HG03066 (cell line): Measurements from ENCODE around the gene PPP3R1.

Experiments
- ATAC-seq: cut with Tn5 transposase; IDR thresholded peaks from one replicate; pipeline ENCODE4 v1.9.1; 2021; ENCODE audit warnings: low read depth; ENCODE audit not compliant: unreplicated experiment

Gene PPP3R1

DNA sequence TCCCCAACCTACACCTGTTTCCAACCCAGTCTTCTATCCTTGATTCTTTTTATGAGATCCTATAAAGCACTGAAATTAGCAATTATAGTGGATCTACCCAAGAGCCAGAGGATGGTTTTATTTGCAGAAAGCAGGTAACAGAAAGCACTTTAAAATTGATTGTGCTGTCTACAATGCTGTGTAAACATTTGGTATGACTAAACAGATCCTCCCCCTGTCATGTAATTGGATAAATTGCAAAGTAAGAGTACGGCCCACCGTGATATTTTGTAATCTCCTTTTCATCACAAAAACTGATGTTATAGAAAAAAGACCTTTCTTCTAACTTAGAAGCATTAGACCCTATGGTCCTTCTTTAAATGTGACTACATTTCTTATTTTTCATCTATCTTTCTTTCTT lies 11.3 kb upstream of the PPP3R1 start:
- ATAC-seq, result no peak

DNA sequence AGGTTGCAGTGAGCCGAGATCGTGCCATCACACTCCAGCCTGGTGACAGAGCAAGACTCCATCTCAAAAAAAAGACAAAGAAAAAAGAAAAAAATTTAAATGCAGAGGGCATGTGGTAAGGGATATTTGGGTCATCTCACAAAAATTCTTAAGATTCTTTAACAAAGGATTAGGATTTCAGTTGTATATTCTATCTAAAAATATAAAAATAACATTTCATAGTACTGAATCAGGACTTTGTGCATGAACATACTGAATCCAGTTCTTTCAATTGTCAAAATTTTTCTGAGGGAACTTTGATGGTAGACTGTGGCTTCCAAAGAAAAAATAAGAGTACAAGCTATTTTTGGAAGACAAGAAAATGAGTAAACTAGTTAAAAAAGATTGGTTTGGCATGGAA lies 6.5 kb upstream of the PPP3R1 start:
- no peak for ATAC-seq

DNA sequence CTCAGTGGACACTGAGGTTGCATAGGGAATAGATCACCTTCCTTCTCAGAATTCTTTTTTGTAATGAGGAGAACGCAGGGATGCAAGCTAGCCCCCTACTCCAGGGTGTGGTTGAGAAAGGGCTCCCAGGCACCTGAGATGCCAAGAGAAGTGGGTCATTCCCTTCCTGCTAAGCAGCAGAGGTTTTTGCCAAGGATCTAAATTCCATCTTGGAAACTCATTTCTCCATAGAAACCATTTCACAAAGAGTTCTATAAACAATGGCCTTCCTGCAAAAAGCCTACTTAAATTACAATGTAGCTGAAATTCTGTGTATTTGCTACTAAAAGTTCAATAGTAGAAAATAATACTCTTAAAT lies 3.7 kb upstream of the PPP3R1 start:
- ATAC-seq, result no peak

DNA sequence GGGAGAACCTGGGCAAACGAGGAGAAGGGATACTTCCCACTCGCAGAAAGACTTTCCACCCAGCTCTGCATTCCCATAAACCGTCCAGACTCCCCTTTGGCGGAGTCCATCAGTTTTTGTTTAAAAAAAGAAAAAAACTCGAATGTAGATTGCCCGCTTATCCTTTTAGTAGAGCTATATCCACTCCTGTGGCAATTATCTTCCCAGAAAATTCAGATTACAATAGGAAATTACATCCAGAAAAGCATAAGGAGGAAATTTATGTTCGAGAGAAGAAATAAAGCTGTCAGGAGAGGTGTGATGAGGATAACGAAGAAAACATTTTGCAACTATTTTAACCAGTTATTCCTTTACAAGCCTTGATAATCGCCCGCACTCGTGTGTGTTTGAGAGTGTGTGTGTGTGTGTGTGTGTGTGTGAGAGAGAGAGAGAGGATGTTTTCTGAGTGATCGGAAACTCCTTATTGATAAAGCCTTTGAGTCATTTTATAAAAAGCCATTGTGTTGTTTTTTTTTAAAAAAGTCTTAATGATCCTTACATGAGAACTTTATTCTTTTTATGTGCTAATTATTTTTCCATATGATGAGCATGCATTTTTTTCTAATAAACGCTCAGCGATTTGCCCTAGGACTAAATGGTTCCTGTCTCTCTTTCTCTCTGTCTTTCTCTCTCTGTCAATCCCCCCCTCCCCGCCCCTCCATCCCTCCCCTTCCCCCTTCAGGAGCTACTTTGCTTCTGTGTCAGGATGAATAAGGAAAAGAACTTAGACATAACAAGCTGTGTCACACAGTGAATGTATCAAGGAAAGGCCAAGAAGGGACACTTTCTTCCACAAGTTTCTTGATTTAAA lies 1.1 kb upstream of the PPP3R1 start:
- no peak for ATAC-seq

DNA sequence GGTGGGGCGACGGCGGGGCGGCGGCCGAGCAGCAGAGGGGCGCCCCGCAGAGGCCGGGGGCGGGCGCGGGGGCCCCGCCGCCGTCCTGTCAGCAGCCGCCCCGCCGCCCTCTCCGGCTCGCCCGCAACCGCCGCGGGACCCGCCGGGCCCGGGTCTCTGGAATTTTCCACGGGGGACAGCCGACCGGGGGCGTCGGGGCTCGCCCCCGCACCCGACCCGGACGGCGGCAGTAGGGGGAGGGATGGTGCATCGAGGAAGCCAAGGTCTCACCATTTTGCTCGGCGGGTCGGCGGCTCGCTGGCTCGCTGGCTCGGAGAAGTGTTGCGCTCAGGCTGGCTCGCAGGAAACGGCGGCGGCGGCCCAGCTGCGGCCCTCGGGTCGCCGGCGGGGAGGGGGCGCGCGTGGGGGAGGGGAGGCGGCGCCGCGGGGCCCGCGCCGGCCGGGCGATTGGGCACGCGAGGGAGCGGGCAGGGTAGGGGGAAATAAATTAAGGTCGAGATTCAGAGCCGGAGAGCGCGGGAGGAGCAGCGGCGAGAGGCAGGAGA lies 405 bp downstream of the PPP3R1 start:
- peak; percentile 7 for ATAC-seq

DNA sequence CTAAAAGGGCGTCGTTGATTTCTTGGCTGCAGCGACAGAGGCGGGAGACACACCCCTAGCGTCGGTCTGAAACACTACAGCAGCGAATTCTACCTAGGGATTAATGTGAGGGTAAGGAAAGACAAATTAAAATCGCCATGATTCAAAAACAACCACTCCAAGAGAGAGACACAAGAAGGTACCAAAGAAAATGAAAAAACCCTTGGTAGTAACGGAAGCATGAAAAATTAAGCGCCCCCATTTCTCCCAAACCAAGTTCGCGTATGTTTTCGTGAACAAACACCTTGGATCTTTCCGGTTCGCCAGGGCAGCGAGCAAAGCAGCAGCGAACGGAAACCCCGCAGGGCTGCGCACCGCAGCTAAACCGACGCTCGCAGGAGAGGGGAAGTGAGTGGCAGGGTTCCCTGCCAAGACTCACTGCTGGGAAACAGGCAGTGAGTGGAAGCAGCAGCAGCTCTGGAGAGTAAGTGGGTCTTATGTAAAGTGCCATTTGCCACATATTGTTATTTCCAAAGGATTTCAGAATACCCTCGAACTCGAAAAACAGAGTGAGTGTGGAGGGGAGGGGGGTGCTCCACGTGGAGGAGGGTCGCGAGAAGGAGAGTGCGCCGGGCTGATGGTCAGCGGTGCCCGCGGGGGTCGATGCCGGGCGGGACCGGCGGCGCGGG lies 1.0 kb downstream of the PPP3R1 start:
- ATAC-seq, result peak; percentile 48

DNA sequence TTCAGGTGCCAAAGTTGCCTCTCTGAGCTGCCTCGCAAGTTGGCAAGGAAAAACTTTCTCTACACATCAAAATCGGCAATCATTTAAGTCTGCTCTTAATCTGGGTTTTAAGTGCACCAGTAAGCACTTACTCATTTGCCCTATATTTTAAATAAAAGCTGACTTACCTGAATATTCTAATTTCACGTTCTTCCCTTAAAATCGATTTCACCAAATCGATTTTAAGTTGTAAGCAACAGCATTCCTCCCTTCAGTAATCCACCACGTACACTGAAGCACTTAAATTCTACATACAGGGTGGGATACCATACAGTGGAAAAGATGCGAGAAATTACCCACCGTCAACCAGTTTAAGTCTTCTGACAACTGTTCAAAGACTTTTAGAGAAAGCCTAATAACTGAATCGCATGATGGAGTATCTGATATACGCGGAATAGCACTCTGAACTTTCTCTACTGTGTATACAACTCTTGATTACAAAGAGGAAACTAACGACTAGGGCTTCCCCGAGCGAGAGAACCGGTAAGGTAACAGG lies 1.6 kb downstream of the PPP3R1 start:
- no peak for ATAC-seq

DNA sequence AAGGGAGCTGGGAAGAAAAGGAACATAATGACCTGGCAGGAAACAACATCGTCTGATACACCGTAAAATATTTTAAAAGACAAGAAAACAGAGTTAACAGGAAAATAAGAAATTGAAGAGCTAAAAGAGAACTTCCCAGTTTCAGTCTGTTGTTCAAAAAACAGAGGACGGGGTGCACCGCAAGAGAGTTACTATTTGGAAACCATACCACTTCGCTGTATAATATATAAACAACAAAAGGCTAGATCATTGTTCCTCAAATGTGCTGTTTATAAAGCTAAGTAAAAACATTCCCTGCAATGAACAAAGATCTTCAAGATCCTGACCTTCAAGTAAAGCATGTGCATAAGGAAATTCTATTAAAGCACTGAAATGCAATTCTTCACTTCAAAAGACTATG lies 2.1 kb downstream of the PPP3R1 start:
- no peak for ATAC-seq

DNA sequence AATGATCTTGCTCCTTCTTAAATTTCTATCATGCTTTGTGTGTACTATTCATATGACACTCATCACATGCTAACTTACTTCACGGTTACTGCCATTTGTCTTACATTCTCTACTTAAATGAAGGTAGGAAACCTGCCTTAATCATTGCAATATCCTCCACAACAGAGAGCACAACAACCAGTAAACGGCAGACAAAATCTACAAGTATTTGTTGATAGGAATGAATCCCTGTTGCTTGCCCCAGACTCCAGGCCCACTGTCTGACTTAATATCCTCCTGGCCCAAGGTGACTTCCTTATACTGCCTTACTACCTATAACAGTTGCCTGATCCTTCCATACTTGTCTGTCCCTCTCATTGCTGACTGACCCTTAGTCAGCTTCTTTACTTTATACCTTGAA lies 3.5 kb downstream of the PPP3R1 start:
- no peak for ATAC-seq

DNA sequence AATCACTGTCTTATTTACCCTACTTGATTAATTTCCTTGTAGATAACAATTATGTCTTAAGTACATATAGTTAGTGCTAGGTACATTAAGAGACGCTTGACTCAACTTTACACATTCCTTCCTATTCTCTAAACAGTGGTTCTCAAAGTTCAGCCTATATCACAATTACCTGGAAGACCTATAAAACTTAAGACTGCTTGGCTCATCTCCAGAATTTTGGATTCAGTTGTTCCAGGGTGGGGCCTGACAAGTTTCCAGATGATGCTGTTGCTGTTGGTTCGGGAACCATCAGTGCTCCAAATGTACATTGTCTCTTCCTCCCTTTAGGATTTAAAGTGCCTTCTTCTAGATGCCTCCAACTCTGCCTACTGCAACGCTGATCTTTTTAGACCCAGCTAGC lies 4.0 kb downstream of the PPP3R1 start:
- ATAC-seq, result no peak

DNA sequence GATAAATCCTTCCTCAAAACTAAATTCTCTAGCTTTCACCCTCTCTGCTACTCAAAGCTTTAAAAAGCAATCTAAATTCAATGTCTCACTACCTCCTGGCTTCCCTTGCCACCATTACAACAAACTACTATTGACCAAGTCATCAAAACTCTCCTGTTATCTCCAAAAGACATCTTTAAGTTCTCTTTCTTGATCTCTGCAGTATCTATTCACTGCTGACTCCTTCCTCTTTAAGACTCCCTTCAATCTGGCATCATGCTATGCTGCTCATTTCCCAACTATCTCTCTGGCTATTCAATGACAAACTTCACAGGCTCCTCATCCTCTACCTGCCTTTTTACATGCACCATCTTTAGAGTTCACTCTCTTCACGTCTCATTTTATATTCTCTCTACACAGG lies 5.9 kb downstream of the PPP3R1 start:
- no peak for ATAC-seq

DNA sequence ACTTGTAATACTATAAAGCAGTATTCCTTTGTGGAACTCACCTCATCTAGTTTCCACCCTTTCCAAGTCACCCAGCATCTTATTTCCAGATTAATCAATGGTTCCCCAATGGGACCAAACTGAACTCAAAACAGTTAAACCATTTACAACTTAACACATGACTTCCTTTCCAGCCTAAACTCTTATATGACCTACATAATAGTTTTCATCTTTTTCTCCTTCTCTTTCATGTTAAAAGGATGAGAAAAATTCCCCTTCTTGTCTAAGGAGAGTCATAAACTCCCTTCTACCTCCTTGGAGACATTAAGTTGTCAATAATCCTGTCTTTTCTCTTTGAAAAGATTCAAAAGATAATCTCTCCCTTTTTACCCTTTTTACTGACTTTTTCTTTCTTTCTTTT lies 6.7 kb downstream of the PPP3R1 start:
- no peak for ATAC-seq

DNA sequence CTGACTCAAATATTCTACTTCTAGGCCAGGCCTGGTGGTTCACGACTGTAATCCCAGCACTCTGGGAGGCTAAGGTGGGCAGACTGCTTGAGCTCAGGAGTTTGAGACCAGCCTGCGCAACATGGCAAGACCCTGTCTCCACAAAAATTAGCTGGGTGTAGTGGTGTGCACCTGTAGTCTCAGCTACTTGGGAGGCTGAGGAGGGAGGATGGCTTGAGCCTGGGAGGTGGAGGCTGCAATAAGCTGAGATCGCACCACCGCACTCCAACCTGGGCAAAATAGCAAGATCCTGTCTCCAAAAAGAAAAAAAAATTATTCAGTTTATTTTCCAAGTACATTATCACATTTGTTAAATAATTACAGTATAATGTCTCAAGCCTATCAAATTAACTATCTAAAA lies 7.3 kb downstream of the PPP3R1 start:
- no peak for ATAC-seq

DNA sequence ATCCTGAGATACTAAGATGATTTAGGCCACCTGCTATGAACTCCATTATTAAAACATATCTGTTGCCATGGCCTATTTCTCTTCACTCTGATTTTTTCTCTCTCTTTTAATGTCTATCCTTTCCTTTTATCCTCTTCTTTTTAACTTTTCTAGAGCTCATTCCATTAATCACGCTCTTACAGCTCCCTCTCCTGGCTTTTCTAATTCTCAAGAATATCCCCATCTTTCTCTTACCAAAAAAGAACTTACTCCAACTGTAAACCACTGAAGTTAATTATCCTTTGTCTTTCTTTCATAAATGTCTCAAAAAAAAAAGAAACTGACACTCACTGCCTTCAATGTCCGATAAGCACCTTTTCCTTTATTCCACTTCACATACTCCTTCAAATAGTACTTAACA lies 7.9 kb downstream of the PPP3R1 start:
- no peak for ATAC-seq

DNA sequence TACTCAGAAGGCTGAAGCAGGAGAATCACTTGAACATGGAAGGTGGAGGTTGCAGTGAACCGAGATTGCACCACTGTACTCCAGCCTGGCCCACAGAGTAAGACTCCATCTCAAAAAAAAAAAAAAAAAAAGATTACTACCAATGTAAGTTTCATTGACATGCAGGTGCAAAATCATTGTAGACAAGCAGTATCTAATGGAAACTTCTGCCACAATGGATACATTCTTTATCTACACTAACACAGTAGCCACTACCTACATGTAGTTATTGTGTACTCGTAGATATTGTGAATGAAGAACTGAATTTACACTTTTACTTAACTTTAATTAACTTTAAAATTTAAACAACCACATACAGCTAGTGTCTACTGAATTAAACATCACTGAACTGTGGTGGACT lies 10.6 kb downstream of the PPP3R1 start:
- no peak for ATAC-seq

DNA sequence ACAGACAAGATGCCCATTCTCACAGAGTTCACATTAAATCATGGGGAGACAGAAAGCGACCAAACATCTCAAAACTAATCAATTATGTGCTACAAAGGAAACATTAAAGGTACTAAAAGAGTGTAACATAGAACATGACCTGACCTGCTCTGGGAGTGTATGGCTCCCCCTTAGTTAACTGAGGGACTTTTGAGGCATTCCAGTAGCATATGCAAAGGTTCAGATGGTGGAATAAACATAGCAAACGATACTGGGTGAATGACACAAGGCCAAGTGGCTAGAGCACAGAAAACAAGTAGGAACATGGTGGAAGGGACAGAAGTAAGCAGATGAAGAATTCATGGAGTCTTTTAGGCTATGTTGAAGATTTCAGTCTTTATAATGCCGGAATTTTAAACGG lies 11.9 kb downstream of the PPP3R1 start:
- ATAC-seq, result no peak

DNA sequence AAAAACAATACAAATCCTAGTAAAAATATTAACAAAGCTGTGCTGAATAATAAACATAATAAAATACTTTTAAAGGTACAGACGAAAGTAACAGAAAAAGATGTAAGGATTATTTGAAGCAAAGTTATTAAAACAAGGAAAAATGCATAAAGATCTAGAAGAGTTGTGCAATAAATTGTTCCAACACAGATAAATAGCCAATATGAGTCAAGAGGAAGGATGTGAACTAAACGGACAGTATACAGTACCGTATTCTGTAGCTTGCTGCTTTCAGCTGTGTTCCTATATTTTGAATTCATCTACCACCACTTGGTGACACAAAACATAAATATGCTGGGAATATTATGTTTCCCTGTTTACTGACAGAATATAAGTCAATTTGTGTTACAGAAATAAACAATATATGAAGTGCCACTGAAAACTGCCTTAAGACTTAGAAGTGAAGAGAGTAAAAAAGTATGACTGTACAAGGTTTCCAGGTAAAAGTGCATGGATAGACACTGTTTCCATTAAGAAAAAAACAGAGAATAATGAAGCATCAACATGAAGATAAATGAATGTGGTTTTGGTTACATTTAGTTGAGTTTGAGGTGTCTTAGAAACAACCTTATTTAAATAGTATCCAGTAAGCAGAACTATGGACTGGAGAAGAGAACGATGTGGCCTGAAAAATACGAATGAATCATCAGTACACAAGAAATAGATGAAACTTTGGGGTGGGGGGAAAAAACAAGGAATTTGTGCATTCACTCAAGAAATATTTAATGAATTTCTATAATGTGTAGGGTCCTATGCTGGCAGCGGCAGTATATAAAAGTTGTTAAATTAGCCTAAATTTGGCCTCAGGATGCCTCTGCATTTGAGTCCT lies 13.1 kb downstream of the PPP3R1 start:
- no peak for ATAC-seq

DNA sequence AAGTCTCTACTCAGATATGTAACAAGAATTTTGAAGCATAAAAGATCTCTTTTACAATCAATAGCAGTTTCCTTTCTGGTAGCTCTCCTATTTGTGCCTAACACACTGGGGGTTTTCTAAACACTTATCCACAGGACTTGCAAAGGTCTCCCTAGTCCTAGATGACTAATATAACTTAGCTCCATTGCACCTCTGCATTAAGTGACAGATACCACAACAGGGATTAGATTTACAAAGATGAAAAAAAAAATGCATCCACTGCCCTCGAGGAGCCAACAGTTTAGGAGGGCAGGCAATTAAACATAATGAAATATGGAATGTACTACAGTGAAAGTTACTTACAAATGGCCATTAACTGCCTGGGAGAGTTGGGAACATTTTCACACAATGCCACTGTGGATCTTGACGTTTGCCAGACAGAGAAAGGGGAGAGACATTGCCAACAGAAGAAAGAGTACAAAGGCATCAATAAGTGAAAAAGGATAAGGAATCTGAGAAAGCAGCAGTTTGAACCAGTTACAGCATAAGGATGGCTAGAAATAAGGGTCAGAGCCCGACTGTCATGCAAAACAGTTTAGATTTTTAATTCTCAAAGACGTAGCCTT lies 14.3 kb downstream of the PPP3R1 start:
- no peak for ATAC-seq

DNA sequence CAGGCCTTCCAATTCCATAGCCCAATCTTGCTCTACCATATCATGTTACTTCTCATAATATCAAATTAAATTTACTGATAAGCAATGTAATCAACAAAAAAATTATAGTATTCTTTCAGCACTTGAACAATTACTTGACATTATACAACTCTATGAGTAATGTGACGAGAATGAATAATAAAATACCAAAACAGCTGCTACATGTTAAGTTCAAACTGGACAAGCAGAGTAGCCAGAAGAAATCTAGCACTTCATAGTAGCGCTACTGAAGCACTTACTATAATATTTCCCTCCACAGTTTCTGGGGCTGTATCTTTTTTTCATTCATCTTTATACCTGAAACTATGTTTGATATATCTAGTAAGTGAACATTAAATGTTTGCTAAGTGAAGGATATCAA lies 14.9 kb downstream of the PPP3R1 start:
- no peak for ATAC-seq

DNA sequence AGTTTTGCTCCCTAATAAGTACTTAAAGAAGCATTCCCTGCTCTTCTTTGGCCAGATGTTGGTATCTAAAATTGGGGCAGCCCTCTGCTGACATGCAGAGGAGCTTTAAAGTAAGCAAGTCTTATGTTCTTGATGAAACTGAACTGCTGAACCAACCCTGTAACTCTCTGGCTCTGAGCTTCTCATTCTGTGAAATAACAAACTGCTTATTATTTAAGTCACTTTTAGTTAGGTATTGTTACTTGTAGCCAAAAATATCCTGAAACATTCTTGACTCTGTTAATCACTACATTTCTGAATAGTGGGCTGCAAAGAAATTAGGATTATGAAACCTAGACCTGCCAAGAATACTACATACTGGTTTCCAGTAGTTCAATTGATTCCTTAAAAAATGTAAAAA lies 15.5 kb downstream of the PPP3R1 start:
- ATAC-seq, result no peak
